Central memory CD4-positive, alpha-beta T cell (primary cell): ENCODE data around the gene CDH6.

Source experiments
- DNase-seq: peaks from one replicate; pipeline ENCODE4 v3.0.0; 2022

The CDH6 gene

GRCh38 chr5:31204958-31205357 is 11.5 kb downstream of the CDH6 start:
- DNase-seq = no peak

DNA sequence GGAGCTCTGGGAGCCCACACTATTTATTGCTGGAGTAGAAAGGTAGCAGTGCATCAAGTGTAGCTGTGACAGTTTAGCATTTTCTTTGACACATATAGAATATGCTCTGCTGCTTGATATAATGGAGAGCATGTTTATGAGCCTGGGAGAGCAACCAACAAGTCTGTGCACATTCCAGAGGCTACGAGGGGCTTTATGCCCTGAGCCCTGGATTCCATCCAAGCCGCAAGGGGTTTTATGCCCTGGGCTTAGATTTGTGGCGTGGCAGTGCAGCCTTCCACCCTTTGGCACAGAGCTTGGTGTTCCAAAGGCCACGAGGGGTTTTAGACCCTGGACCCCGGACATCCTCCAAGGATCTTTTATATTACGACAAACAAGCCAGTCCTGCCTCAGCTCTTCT is 14.6 kb downstream of the CDH6 start:
- no peak for DNase-seq

- no peak for DNase-seq
Measured at GRCh38 chr5:31209334-31209733, 15.8 kb downstream of the CDH6 start.

GRCh38 chr5:31211098-31211497 is 17.6 kb downstream of the CDH6 start:
- DNase-seq = no peak

DNA sequence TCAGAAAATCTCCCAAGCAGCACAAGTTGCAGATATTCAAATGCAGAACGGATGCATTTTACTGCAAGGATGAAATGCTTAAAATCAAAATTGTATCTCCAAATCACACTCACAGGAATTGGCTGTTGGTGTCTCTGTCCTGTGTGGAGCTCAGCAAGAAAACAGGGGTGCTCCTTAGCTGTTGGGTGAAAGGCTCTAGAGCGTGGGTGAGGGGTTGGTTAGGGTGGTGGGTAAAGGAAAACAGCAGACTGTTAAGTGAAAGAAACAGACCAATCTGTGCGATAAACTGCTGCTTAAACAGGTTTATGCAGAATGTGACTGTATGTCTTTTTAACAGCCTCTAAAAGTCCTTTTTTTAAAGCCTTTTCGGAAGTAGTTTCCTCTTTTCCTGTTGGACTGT is 19.8 kb downstream of the CDH6 start:
- no peak for DNase-seq

DNA sequence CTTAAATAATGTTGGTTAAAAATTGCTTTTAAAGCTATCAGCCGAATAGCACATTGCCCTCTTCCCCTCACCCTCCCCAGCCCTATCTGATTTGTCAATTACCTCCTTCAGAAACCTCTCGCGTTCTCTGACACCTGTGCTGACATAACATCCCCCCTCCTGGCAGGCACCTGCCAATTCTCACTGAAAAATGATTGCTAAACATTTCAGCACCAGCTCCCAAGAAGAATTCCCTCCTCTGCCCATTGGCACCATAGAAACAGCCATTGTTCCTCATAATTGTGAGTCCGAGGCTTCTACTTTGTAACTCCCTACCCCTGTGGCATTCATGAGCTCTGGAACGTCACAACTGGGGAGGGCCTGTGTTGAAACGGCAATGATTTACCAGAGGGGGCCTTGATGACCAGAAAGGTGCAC is 20.2 kb downstream of the CDH6 start:
- DNase-seq = no peak

- no peak for DNase-seq
Measured at GRCh38 chr5:31214229-31214628, 20.7 kb downstream of the CDH6 start.

GRCh38 chr5:31215236-31215635 is 21.8 kb downstream of the CDH6 start:
- DNase-seq = no peak

DNA sequence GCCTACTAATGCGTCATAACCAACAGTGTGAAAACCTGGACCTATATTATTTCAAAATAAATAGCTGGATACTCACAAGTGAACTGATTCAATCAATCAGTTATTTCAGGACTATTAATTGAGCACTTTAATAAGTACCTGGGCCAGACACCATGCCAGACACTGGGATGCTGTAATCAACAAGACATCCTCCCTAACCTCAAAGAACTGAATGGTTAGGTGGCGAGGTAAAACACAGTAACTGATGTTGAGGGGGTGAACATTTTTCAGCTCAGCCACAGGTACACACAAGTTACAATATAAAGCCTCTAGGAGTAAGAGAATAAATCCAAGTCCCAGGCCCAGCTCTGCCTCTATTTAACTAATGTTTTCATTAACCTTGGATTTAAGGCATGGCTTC is 24.0 kb downstream of the CDH6 start:
- DNase-seq = no peak

DNA sequence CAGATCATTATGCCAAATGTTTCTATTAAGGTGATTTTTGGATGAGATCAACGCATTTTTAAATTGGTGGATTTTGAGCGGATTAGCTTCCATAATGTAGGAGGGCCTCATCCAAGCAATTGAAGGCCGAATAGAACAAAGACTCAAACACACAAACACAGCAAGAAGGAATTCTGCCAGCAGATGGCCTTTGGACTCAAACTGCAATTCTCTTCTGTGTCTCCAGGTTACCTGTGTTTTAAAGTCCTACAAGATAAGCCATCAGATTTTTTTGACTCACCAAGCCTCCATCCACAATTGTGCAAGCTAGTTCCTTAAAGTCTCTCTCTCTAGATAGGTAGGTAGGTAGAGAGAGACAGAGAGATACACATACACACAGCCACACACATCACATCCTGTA is 25.5 kb downstream of the CDH6 start:
- DNase-seq = no peak

DNA sequence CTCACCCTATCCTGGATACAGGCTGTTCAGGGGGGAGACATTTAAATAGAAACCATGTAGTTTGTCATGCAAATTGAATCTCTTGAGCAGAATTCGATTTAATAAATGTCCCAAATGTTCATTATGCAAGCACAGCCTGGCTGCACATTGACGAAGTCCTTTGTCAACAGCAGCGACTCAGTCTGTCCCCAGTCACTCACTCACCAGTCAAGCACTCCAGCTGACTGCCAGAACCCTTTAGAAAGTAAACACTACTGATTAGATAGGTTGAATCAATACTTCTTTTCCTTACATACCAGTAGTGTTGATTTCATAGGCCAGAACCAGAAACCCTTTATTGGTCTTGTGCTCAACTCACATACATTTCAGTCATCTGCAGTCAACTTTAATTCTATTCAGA is 27.5 kb downstream of the CDH6 start:
- DNase-seq = no peak

- DNase-seq = no peak
Measured at GRCh38 chr5:31225118-31225517, 31.6 kb downstream of the CDH6 start.

DNA sequence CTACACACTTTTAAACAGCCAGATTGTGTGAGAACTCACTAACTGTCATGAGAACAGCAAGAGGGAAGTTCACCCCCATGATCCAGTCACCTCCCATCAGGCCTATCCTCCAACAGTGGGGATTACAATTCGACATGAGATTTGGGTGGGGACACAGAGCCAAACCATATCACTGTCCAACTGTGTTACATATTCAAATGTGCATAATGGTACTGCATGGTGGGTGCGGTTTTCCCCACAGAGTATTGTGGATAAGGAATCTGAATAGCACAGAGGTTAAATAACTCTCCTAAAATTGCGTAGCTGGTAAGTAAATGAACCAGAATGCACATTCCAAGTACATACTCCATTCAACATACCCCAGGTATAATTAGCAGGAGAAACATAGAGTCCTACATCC is 32.1 kb downstream of the CDH6 start:
- no peak for DNase-seq

GRCh38 chr5:31226651-31227050 is 33.2 kb downstream of the CDH6 start:
- DNase-seq = no peak

DNA sequence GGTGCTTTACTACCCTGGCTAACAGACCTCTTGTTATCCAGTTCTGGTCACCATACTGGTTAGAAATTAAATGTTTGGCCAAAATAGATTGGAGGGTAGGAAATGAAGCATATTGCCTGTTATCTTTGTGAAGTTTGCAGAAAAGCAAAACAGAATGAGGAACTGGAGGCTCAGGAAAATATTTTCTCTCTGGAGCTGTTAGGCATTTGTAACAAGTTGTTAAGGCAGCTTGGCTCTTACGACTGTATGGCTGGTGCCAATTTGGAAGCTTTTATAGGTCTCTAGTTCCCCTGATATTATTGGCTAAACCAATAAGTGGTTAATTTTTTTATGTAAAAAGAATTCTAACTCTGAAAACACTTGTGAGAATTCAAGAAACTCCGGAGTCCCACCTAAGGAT is 35.8 kb downstream of the CDH6 start:
- no peak for DNase-seq

DNA sequence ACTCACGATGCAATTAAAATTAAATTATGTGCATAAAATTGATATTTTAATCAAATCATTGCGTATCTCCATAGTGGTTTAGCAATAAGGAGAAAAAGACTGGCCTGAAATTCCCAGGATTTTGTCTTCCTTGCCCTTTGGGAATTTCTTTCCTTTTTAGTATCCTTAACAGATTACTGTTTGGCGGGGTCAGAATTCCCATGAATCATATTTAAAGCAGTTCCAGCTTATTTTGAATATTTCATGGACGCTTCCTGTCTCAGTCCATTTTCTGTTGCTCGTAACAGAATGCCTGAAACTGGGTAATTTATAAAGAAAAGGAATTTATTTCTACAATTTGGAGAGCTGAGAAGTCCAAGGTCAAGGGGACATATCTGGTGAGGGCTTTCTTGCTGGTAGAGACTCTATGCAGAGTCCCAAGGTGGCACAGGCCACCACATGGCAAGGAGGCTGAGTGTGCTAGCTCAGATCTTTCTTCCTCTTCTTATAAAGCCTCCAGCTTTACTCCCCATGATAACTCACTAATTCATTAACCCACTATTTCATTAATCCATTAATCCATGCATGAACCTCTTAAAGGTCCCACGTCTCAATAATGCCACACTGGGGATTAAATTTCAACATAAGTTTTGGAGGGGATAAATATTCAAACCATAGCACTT is 37.8 kb downstream of the CDH6 start:
- no peak for DNase-seq

- no peak for DNase-seq
Measured at GRCh38 chr5:31232273-31232888, 38.9 kb downstream of the CDH6 start.

DNA sequence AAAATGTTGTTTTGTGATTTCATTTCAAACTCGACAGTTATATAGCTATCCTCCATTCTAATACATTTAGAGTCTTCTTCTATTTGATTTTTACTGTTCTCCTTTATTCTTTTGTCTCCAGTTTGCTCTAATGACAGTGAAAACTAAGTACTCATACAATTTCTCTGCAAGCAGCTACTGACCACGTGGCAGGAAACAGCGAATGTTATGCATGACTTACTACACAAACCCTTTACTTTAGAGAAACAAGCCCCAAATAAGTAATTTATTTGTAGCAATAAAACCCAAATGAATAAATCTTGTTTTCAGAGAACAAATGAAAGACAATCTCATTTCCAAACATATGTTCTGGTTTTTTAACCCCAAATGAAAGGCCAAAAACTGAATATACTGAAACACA is 41.9 kb downstream of the CDH6 start:
- no peak for DNase-seq

DNA sequence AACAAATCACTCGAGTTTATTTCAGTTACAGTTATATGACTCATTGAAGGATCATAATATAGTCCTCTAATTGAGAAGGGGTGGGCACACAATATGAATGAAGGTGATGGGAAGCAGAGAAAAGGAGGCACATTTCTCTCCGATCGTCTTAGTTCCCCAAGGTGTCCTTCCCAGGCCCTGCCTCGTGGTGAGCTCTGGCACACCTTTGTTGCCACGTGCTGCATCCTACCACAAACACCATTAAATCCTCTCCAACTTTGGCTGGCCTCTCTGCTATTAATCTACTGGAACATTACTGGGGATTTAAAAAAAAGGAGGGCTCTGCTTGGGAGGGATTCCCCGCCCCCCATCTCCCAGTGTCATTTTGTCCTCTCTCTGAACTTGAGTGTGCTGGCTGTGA is 42.9 kb downstream of the CDH6 start:
- no peak for DNase-seq

GRCh38 chr5:31237174-31237573 is 43.7 kb downstream of the CDH6 start:
- no peak for DNase-seq

DNA sequence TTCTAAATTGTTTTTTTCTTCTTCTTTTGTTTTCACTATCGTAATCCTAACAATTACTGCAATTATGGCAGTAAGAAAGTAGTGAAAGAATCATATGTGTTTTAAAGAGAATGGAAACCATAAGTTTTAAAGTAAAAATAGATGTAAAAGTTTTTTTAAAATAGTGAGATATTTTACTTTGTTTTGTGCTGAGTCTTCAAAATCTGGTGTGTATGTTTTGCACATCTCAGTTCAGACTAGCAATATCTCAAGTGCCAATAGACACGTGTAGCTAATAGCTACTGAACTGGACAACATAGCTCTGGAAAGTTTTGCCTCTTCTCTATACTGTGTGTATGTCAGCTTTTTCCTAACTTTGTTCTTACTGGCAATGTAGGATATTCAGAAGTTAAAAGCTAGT is 45.0 kb downstream of the CDH6 start:
- DNase-seq = no peak

DNA sequence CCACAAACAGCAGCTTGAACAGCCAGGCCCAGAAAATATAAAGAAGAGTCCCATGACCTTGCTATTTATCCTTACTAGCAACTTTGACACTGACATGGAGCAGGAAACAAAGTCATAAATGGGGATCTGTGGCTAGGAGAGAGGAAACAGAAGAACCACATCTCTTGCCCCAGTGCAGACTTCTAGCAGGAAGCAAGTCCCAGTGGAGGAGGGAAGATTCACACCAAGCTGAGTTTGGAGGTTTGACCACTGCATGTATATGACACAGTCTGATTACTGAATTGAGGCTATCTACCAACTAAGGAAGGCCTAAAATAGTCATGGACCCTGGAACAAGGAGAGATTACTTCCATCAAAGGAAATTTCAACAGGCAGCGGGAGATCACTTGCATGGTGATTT is 51.4 kb downstream of the CDH6 start:
- no peak for DNase-seq

GRCh38 chr5:31247381-31247780 is 53.9 kb downstream of the CDH6 start:
- DNase-seq = no peak

- no peak for DNase-seq
Measured at GRCh38 chr5:31250201-31250600, 56.7 kb downstream of the CDH6 start.

DNA sequence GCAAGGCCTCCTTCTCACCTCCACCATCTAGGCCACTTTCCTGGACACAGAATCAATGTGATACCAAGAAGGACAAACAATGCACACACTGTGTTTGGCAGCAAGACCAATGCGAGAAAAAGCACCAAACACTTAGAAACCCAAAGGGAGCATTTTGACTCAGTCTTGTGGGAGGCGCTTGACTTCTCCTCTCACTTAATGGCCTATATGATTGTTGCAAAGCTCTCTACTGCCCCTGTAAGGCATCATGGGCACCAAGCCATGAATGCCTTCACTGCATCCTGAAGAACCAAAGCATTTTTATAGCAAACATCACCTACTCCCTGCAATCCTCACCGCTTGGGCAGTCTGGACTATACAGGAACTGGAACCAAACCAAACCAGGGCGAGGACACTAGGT is 57.5 kb downstream of the CDH6 start:
- no peak for DNase-seq
